Activated CD4-positive, alpha-beta T cell treated with anti-CD3 and anti-CD28 coated beads, Interleukin-2, amount 10 ng/mL, durations not matched to agents 7 days and 5 days (primary cell): ENCODE measurements around the gene NKX2-3. TPM values are rescaled to one million over a fixed set of nuclear protein-coding genes. Genes with fewer than 3 reads are reported as not detected.

ENCODE experiments used
- CTCF ChIA-PET: fragments of 350-600 bp; sonication (Branson Sonifier 250); formaldehyde crosslinking; loops from one replicate; lab custom pipeline; 2021; ENCODE audit warnings: antibody characterized with exemption; lab: Charles Lee
- POLR2A ChIA-PET: fragments of 350-600 bp; sonication (Branson Sonifier 250); formaldehyde crosslinking; loops from one replicate; lab custom pipeline; 2021; ENCODE audit warnings: antibody characterized with exemption; lab: Charles Lee
- DNase-seq: peaks from one replicate; pipeline ENCODE4 v3.0.0-alpha.2; 2020
- H3K27ac Mint-ChIP-seq: one replicate; pipeline ENCODE4 v1.8.0; 2021; ENCODE audit warnings: mild to moderate bottlenecking, moderate library complexity, mixed read lengths
- H3K27me3 Mint-ChIP-seq: one replicate; pipeline ENCODE4 v1.8.0; 2021; ENCODE audit warnings: mixed read lengths
- H3K36me3 Mint-ChIP-seq: one replicate; pipeline ENCODE4 v1.8.0; 2021; ENCODE audit warnings: low read depth, mixed read lengths
- H3K4me1 Mint-ChIP-seq: one replicate; pipeline ENCODE4 v1.8.0; 2021; ENCODE audit warnings: mixed read lengths
- H3K4me3 Mint-ChIP-seq: one replicate; pipeline ENCODE4 v1.8.0; 2021; ENCODE audit warnings: mild to moderate bottlenecking, moderate library complexity, mixed read lengths
- H3K9me3 Mint-ChIP-seq: one replicate; pipeline ENCODE4 v1.8.0; 2021; ENCODE audit warnings: mixed read lengths
- total RNA-seq, 2 experiments: library from RNA; stranded (reverse); gene quantifications; one replicate each; pipeline ENCODE4 v1.2.3, GENCODE V29; 2021

Gene NKX2-3
- total RNA-seq, 2 experiments from 2014 or later, result not detected

DNA sequence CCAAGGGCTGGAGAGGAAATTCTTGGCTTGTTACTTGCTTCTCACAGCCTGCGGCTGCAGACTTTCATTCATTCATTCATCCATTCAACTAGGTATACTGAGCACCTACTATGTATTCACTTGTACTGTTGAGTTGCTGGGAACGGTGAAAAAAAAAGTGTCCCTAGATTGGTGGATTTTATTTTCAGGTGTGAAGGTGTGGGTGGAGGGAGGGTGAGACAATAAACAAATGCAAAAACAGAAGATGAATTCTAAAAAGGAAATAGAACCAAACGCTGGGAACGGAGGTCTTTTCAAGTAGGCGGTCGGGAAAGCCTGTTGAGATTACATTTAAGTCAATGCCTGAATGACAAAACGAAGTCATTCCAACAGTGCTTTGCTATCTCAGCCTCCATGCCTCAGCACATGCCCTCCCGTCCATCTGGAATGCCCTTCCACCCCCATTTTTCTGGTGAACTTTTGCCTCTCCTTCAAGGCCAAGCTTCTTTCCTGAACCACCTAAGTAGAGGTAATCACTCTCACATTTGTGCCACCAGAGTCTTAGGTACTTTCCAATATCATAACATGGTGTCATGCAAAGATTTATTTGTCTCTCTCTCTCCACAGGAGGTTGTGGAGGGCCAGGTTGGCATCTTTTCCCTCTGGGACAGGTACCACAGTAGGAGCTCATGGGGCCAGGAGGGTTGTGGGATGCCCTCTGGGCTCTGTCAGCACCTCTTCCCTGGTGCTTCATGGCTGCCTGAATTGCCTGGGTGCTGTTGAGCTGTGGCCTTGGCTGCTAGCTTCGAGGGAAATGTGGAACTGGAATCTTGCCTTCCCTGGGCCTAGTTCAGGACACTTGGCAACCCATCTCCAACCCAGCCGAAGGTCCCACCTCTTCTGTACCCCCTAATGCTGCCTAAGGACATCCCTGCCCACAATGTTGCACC lies 5.5 kb downstream of the NKX2-3 start:
- no peak overlapping the region for H3K27ac Mint-ChIP-seq
- peaks cover 19% of the 10 kb centered on the region for H3K4me1 Mint-ChIP-seq
- no peak overlapping the region for H3K4me3 Mint-ChIP-seq
- H3K9me3 Mint-ChIP-seq, result no peaks in the 10 kb centered on the region
- no peak for DNase-seq
- H3K36me3 Mint-ChIP-seq, result no peaks in the 10 kb centered on the region
- ChIA-PET CTCF (interaction anchor here (0.6 kb wide), 1 partner anchor 988 kb away, joined by 4 read pairs; no protein-coding TSS in a partner anchor), POLR2A (no interaction called here)
- H3K27me3 Mint-ChIP-seq, result peaks cover 81% of the 10 kb centered on the region

DNA sequence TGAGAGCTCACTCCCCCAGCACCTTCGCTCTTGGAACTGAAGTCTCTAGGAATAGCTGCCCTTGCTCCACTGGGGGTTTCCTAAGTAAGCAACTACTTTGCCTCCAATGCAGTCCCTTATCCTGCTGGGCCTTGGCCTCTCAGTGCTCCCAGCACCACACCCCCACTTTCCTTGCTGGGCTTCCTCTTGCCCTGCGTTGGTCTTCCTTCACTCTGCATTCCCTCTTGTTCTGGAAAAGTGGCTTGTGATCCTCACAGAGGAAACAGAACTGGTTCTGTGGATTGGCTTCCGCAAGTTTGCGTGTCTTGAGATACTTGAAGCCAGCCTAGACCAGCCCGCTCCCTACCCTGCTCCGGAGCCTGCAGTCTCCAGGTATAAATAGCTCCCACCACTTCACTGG lies 6.4 kb downstream of the NKX2-3 start:
- ChIA-PET CTCF (no interaction called here), POLR2A (no interaction called here)
- Mint-ChIP-seq H3K4me3 (no peak overlapping the region), H3K27ac (no peak overlapping the region), H3K9me3 (no peaks in the 10 kb centered on the region), H3K36me3 (no peaks in the 10 kb centered on the region), H3K27me3 (peaks cover 79% of the 10 kb centered on the region), H3K4me1 (peaks cover 18% of the 10 kb centered on the region)
- no peak for DNase-seq

DNA sequence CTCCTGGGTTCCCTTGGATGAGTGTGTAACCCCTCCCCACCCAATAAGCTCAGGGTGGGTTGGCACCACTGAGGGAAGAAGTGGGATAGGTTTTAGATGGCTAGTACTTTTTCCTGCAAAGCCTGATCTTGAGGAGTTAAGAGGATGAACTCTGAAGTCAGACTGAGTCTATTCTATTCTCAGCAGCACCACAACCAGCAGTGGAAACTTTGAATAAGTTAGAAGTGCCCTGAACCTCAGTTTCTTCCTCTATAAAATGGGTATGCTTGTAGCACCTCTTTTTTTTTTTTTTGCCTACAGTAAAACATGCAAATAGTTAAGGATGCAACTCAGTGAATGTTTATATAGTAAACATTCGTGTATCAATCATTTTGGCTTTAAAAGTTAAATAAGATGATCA lies 7.1 kb downstream of the NKX2-3 start:
- Mint-ChIP-seq H3K27ac (no peak overlapping the region), H3K4me3 (no peak overlapping the region), H3K4me1 (peaks cover 11% of the 10 kb centered on the region), H3K27me3 (peaks cover 76% of the 10 kb centered on the region), H3K9me3 (no peaks in the 10 kb centered on the region), H3K36me3 (no peaks in the 10 kb centered on the region)
- CTCF ChIA-PET, result interaction anchor here (1.2 kb wide), 1 partner anchor 10 kb away, joined by 3 read pairs; no protein-coding TSS in a partner anchor
- DNase-seq, result no peak
- POLR2A ChIA-PET, result no interaction called here

DNA sequence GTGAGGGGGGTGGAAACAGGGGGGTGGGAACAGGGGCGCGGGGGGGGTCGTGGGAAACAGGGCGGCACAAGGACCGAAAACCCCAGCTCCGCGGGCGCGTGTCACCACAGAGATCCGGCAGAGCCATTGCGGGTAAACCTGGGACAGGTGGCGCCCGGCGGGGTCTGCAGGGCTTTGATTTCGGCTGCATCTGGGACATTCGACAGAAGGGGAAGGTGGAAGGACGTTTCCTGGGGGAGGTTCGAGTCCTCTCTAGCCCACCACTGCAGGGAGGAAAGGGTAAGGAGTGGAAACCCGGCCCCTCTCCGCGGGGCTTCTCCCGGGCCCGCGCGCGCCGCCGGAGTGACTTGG lies 7.5 kb downstream of the NKX2-3 start:
- Mint-ChIP-seq H3K9me3 (no peaks in the 10 kb centered on the region), H3K4me3 (no peak overlapping the region), H3K36me3 (no peaks in the 10 kb centered on the region), H3K4me1 (peaks cover 8% of the 10 kb centered on the region), H3K27ac (no peak overlapping the region), H3K27me3 (peaks cover 77% of the 10 kb centered on the region)
- ChIA-PET CTCF (interaction anchor here (1.2 kb wide), 1 partner anchor 10 kb away, joined by 3 read pairs; no protein-coding TSS in a partner anchor), POLR2A (no interaction called here)
- DNase-seq, result no peak

DNA sequence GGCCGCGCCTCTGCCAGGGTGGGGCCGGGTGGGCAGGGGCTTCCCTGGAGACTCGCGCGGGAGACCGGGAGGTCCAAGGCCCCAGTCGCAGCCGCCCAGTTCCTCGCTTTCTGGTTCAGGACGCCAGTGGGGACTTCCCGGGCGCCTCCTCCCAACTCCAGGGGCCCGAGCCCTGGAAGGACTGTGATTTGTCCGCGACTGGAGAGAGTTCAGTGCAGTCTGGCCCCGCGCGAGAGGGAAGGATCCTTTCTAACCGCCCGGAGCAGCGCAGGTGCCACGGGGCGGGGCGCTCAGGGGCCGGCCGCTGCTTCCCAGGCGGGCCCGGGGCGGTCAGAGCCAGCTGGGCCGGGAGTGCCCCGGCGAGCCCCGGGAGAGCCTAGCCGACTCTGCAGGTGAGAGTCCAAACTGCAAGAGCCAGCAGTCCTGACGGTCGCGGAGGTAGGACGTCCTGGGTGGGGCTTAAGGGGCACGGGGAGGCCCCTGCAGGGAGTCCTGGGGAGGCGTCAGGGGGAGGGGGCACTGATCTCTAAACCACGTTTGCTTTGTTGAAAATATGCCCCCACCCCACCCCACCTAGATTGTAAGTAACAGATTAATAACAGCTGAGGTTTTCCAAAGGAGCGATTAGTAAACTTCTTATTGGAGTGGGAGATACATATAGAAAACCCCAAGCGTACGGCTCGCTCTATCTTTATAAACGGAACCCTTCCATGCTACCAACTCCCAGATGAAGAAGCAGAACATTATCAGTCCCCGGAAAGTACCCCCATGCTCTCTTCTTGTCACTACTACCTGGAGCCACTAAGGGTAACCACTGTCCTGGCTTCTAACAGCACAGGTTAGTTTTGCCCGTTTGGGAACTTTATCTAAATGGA lies 8.2 kb downstream of the NKX2-3 start:
- Mint-ChIP-seq H3K36me3 (no peaks in the 10 kb centered on the region), H3K27ac (no peak overlapping the region), H3K27me3 (peaks cover 78% of the 10 kb centered on the region), H3K4me1 (peaks cover 8% of the 10 kb centered on the region), H3K4me3 (no peak overlapping the region), H3K9me3 (no peaks in the 10 kb centered on the region)
- CTCF ChIA-PET, result interaction anchor here (0.9 to 1.2 kb wide), 2 partner anchors 11 to 153 kb away, joined by 3 read pairs; no protein-coding TSS in a partner anchor
- POLR2A ChIA-PET, result no interaction called here
- no peak for DNase-seq

DNA sequence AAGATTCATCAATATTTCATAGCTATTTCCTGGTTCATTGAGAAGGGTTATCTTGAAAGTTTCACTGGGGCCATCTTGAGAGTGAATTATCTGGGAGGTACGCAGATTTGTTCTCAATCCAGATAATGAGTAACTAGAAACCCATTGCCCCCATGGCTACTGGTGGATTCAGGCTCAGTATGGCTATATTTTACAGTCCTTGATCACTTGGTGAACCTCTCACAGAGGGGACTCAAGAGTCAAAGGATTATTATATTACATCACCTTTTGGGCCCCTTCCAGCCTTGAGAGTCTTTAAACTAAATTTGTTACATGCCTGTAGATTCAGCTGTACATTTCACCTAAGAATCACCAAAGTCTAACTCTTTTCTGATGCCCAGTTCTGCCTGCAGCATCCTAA lies 11.6 kb downstream of the NKX2-3 start:
- CTCF ChIA-PET, result no interaction called here
- no peak for DNase-seq
- H3K4me1 Mint-ChIP-seq, result no peaks in the 10 kb centered on the region
- no peaks in the 10 kb centered on the region for H3K36me3 Mint-ChIP-seq
- POLR2A ChIA-PET, result no interaction called here
- H3K4me3 Mint-ChIP-seq, result no peak overlapping the region
- peaks cover 70% of the 10 kb centered on the region for H3K27me3 Mint-ChIP-seq
- H3K27ac Mint-ChIP-seq, result no peak overlapping the region
- no peaks in the 10 kb centered on the region for H3K9me3 Mint-ChIP-seq

DNA sequence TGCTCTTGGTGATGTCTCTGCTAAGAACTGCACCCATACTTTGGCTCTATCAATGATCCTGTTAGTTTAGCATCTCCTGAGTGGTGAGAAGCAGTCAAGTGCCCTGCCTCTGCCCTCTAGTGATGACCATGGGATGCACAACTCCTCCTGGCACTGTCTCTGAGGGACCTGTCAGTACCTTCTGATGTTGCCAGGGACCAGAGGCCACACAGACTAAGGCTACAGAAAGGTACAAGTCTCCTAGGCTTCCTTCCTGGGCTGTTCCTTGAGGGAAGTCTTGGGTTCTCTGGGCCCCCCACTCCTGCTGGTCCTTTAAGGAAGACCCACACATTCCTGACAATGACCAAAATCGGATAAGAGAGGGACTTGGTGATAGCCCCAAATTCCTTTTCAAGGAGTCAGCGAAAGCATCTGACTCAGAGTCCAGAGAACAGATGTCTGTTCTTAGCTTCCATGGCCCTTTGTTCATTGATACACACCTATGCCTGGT lies 15.3 kb downstream of the NKX2-3 start:
- ChIA-PET CTCF (interaction anchor here (1.6 kb wide), 1 partner anchor 18 kb away, joined by 3 read pairs; no protein-coding TSS in a partner anchor), POLR2A (no interaction called here)
- Mint-ChIP-seq H3K4me1 (no peaks in the 10 kb centered on the region), H3K9me3 (no peaks in the 10 kb centered on the region), H3K36me3 (no peaks in the 10 kb centered on the region), H3K4me3 (no peak overlapping the region), H3K27me3 (peaks cover 65% of the 10 kb centered on the region), H3K27ac (no peak overlapping the region)
- no peak for DNase-seq

DNA sequence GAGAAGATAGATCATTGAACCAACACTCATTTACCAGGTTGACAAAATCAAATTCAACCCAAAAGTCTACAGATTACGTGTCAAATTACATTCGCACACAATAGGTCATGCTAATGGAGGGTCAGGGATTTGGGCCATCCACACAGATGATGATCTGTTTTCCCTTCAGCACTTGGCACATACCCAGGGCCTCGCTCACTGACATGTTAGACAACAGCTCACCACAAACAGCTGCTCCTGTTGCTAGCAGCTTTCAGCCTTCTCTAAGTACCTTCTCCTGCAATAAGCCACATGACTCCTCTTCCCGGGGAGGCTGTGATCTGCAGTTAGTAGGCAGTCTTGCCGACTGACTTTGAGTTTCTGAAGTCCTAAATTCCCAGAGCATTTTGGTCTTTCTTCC lies 18.4 kb downstream of the NKX2-3 start:
- peaks cover 59% of the 10 kb centered on the region for H3K27me3 Mint-ChIP-seq
- H3K4me1 Mint-ChIP-seq, result peaks cover 6% of the 10 kb centered on the region
- no peaks in the 10 kb centered on the region for H3K9me3 Mint-ChIP-seq
- no peak overlapping the region for H3K27ac Mint-ChIP-seq
- CTCF ChIA-PET, result no interaction called here
- no peaks in the 10 kb centered on the region for H3K36me3 Mint-ChIP-seq
- H3K4me3 Mint-ChIP-seq, result no peak overlapping the region
- POLR2A ChIA-PET, result no interaction called here
- DNase-seq, result no peak

DNA sequence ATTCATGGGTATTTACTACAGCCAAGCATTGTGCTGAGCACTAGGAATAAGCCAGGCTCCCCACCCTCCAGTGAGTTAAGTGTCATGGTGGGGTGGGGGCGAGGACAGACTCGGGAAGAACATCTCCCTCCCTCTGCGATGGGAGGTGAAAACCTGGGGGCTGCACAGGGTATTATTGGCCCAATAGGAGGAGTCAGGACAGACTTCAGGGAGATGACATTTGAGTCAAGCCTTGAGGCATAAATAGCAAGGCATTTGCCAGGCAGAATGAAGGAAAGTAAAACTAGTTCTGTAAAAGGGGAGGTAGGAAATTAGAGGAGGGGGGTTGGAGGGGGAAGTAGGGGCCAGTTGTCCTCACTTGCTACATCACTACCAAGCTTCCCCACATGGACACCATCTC lies 18.9 kb downstream of the NKX2-3 start:
- H3K9me3 Mint-ChIP-seq, result no peaks in the 10 kb centered on the region
- no peak overlapping the region for H3K27ac Mint-ChIP-seq
- no peak overlapping the region for H3K4me3 Mint-ChIP-seq
- DNase-seq, result no peak
- peaks cover 9% of the 10 kb centered on the region for H3K4me1 Mint-ChIP-seq
- H3K27me3 Mint-ChIP-seq, result peaks cover 56% of the 10 kb centered on the region
- ChIA-PET CTCF (no interaction called here), POLR2A (no interaction called here)
- no peaks in the 10 kb centered on the region for H3K36me3 Mint-ChIP-seq

DNA sequence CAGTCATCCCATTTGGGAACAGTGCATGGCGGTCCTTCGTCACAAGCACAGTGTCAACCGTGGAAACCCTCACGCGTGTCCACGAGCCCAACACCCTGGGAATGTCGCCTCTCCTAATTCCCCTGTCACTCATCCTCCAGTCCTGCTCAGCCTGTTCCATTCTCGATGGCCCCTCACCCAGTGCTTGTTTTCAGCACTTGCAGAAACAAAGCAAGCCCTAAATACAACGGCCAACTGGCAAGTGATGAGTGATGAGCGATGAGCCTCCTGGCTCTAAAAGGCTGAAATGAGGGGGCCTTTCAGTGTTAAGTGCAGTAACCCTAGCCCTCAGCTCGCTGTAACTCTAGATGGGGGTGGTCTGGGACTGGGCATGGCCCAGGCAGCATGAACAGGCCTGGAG lies 22.6 kb downstream of the NKX2-3 start:
- Mint-ChIP-seq H3K27me3 (peaks cover 41% of the 10 kb centered on the region), H3K9me3 (no peaks in the 10 kb centered on the region), H3K36me3 (no peaks in the 10 kb centered on the region), H3K4me1 (peaks cover 9% of the 10 kb centered on the region), H3K4me3 (no peak overlapping the region), H3K27ac (no peak overlapping the region)
- CTCF ChIA-PET, result interaction anchor here (1.3 kb wide), 1 partner anchor 120 kb away, joined by 3 read pairs; no protein-coding TSS in a partner anchor
- POLR2A ChIA-PET, result interaction anchor here (0.6 kb wide), 1 partner anchor 9 kb away, joined by 3 read pairs; no protein-coding TSS in a partner anchor
- DNase-seq, result no peak

DNA sequence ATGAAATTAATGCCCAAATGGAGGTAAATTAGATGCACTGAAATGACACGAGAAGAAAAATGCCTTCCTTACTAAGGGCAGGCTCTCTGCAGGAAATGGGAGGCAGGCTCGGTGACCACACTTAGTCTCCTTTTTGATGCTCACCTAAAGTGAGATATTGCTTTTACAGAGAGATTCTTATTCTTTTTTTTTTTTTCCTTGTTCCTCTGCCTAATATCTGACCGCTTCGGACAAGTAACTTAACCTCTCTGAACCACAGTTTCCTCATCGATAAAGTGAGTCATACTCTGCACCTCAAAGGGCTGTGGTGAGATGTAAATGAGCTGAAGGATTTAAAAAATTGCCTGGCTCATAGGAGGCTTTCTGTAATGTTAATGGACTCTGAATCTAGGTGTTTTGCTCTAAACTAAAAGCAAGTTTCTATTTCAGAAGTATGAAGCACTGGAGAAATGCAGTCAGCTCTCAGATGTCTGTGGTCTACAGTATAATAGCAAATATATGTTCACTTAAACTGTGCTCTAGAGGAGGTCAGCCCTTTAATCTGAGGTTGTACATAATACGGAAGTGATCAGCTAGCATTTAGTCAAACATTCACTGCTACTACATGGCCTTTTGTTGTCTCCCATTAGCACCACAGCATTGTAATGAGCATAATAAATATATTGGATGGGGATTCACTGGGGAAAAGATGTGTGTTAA lies 23.2 kb downstream of the NKX2-3 start:
- H3K9me3 Mint-ChIP-seq, result no peaks in the 10 kb centered on the region
- H3K27ac Mint-ChIP-seq, result no peak overlapping the region
- no peak for DNase-seq
- no peak overlapping the region for H3K4me3 Mint-ChIP-seq
- H3K36me3 Mint-ChIP-seq, result no peaks in the 10 kb centered on the region
- peaks cover 9% of the 10 kb centered on the region for H3K4me1 Mint-ChIP-seq
- H3K27me3 Mint-ChIP-seq, result peaks cover 37% of the 10 kb centered on the region
- CTCF ChIA-PET, result interaction anchor here (1.3 kb wide), 1 partner anchor 120 kb away, joined by 3 read pairs; no protein-coding TSS in a partner anchor
- POLR2A ChIA-PET, result interaction anchor here (0.6 kb wide), 1 partner anchor 9 kb away, joined by 3 read pairs; no protein-coding TSS in a partner anchor

DNA sequence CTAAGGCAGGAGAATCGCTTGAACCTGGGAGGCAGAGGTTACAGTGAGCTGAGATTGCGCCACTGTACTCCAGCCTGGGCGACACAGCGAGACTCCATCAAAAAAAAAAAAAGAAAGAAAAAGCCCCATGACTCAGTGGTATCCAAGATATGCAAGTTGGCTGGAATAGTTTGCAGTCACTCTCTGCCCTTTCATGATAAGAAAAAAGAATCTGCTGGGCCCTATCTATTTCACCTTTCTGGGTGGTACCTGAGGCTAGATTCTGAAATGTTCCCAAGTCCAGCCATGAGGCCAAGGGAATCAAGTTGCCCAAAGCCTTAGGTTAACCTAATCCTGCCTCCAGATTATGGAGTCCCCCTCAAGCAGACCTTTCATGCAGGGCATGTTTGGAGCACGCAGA lies 24.3 kb downstream of the NKX2-3 start:
- H3K27me3 Mint-ChIP-seq, result peaks cover 32% of the 10 kb centered on the region
- H3K36me3 Mint-ChIP-seq, result no peaks in the 10 kb centered on the region
- POLR2A ChIA-PET, result interaction anchor here (0.8 kb wide), 1 partner anchor 25 kb away, joined by 4 read pairs; no protein-coding TSS in a partner anchor
- H3K9me3 Mint-ChIP-seq, result no peaks in the 10 kb centered on the region
- no peak for DNase-seq
- H3K27ac Mint-ChIP-seq, result no peak overlapping the region
- no peak overlapping the region for H3K4me3 Mint-ChIP-seq
- H3K4me1 Mint-ChIP-seq, result peaks cover 9% of the 10 kb centered on the region
- CTCF ChIA-PET, result interaction anchor here (0.7 kb wide), 1 partner anchor 65 kb away, joined by 3 read pairs; no protein-coding TSS in a partner anchor
